Measurements from ENCODE around the gene ERBB3. TPM values are rescaled to one million over a fixed set of nuclear protein-coding genes. Genes with fewer than 3 reads are reported as not detected.
"Not testable (repeated sequence)": the region's sequence is repeated elsewhere in the genome, so short reads cannot be mapped to it uniquely, and the experiment has no call there.

Gene ERBB3
- total and polyA plus RNA-seq, 2 experiments from 2014 or later = 56.1 to 104 TPM

DNA sequence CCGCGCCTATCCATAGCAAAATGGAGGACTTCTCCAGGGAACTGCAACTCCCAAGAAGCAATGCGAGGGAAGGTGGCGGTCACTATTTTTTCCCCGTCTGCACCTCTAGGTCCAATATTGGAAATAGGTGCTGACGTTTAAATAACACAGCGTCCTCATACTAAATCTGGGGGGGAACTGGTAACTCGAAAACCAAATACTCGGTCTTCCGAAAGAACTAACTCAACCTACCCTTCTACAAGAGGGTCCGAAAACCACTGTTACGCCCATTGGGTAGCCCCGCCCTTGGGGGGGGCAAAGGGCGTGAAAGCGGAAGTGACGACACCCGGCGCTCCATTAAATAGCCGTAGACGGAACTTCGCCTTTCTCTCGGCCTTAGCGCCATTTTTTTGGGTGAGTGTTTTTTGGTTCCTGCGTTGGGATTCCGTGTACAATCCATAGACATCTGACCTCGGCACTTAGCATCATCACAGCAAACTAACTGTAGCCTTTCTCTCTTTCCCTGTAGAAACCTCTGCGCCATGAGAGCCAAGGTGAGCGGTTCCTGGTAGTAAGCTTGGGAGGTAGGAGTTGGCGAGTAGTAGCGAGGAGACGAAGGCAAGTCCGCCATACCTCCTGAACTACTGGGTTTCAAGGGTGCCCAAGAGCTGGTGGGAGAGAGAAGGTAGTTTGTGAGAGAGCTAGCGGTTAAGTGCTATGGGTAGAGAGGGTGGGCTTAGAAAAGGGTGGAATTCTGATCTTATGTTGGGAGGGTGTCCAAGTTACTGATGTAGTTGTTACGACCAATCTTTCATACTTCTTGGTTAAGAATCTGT lies 36.5 kb downstream of the ERBB3 start, which contains the start of gene RPL41:
TSS of gene RPL41 (plus strand) at position 367 of the 815 bp plus-strand sequence.
- H2AFZ ChIP-seq = peak within 1 kb of the TSS; percentile 94
- H3K27ac ChIP-seq = peak within 1 kb of the TSS; percentile 97
- TF ChIP-seq EZH2 (IDR thresholded peaks at IDR 0.05; ENCODE audit: borderline replicate concordance) = no peak
- no peaks in the 10 kb centered on the region for H3K27me3 ChIP-seq
- peak within 1 kb of the TSS; percentile 85 for H3K4me2 ChIP-seq
- H3K36me3 ChIP-seq (replicated peaks; ENCODE audit: insufficient read depth, low read depth) = no peaks in the 10 kb centered on the region
- H3K4me1 ChIP-seq (ENCODE audit: insufficient read depth) = peaks cover 14% of the 10 kb centered on the region
- DNase-seq (ENCODE audit: low spot score) = peak; percentile 97
- no peaks in the 10 kb centered on the region for H3K9me2 ChIP-seq (replicated peaks; ENCODE audit: insufficient read depth)
- H3K79me2 ChIP-seq = peaks cover 12% of the 10 kb centered on the region
- H3K9me3 ChIP-seq (ENCODE audit: low read depth) = no peaks in the 10 kb centered on the region
- under 1% methylated on average over 34 of the region's 34 CpGs for WGBS (ENCODE audit: low lambda C conversion rate, missing lambda C conversion rate)
- H4K20me1 ChIP-seq (ENCODE audit: insufficient read depth, poor library complexity, severe bottlenecking) = peaks cover 2% of the 10 kb centered on the region
- H3K4me3 ChIP-seq = peak within 1 kb of the TSS; percentile 49

DNA sequence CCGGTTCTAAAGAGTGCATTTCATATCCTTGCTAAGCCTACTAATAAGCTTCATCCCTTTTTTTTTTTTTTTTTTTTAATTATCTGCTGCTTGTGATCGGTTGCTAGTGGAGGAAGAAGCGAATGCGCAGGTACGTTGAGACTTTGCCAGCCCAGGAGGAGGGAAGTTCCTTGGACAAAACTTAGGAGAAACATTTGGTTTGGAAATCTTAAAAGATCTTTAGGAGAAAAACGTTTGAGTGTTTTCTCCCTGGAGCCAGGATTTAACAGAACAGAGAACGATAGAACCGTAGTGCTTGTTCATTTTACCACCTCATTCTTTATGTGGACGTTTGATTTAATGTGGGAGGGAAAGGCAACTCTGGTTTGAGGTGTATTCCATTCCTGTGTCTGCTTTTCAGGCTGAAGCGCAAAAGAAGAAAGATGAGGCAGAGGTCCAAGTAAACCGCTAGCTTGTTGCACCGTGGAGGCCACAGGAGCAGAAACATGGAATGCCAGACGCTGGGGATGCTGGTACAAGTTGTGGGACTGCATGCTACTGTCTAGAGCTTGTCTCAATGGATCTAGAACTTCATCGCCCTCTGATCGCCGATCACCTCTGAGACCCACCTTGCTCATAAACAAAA lies 37.2 kb downstream of the ERBB3 start:
- not testable (repeated sequence) for H3K9me3 ChIP-seq (ENCODE audit: low read depth); H3K27me3 ChIP-seq; H4K20me1 ChIP-seq (ENCODE audit: insufficient read depth, poor library complexity, severe bottlenecking); H3K9me2 ChIP-seq (replicated peaks; ENCODE audit: insufficient read depth); DNase-seq (ENCODE audit: low spot score); H3K36me3 ChIP-seq (replicated peaks; ENCODE audit: insufficient read depth, low read depth); H2AFZ ChIP-seq
- Histone ChIP-seq H3K4me2 (peak overlapping the region; percentile 85), H3K4me3 (peak overlapping the region; percentile 49), H3K79me2 (peaks cover 12% of the 10 kb centered on the region), H3K27ac (peak overlapping the region; percentile 97), H3K4me1 (ENCODE audit: insufficient read depth) (peaks cover 14% of the 10 kb centered on the region)
- 2% methylated on average over 12 of the region's 16 CpGs for WGBS (ENCODE audit: low lambda C conversion rate, missing lambda C conversion rate)

DNA sequence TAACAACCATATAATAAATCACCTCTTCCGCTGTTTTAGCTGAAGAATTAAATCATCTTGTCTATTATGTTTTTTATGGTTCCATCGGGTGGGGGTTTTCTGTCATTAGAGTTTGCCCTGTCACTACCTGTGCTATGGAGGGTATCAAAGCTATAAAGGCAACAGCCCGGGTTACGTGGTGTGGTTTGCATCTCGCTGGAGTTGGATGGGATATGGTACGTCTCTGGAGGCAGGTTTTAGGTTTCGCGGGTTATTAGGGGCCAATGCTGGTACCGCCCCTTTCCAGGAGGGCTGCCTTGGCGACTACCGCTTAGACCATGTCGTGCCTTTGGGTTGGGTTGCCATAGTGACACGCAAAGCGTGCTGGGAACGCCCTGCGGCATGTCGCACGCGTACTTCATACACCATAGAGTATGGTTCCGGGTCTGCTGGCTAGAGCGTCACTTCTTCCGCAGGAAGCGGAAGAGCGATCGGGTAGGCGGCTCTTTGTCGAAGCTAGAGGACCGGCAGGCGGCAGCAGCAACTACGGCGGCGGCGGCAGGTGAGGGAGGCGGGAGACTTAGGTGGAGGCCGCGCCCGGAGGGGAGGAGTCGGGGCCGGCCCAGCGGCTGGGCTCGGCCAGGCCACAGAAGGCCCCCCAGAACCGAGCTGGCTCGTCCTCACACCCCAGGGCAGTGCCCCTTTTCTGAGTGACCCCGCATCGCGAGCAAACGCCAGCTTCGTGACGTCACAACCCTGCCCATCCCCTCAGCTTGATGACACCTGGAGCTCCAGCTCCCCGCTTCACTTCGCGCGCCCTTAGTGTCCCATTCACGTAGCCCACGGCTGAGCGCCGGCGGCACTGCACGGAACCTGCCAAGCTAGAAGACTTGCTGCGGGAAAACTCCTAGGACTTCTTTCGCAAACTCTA lies 38.1 kb downstream of the ERBB3 start, which contains the start of gene ZC3H10:
TSS of gene ZC3H10 (plus strand) at position 489 of the 910 bp plus-strand sequence. CDS start 2,297 bp downstream, outside the sequence.
- peak within 1 kb of the TSS; percentile 41 for H2AFZ ChIP-seq
- under 1% methylated on average over 60 of the region's 61 CpGs for WGBS (ENCODE audit: low lambda C conversion rate, missing lambda C conversion rate)
- no peaks in the 10 kb centered on the region for H3K27me3 ChIP-seq
- H3K36me3 ChIP-seq (replicated peaks; ENCODE audit: insufficient read depth, low read depth) = no peaks in the 10 kb centered on the region
- H3K4me1 ChIP-seq (ENCODE audit: insufficient read depth) = peaks cover 14% of the 10 kb centered on the region
- H3K79me2 ChIP-seq = peaks cover 12% of the 10 kb centered on the region
- peak; percentile 99 for DNase-seq (ENCODE audit: low spot score)
- H3K9me2 ChIP-seq (replicated peaks; ENCODE audit: insufficient read depth) = no peaks in the 10 kb centered on the region
- H3K27ac ChIP-seq = peak within 1 kb of the TSS; percentile 97
- H4K20me1 ChIP-seq (ENCODE audit: insufficient read depth, poor library complexity, severe bottlenecking) = peaks cover 2% of the 10 kb centered on the region
- no peak for TF ChIP-seq EZH2phosphoT487 (IDR thresholded peaks at IDR 0.05; ENCODE audit: low read depth, severe bottlenecking, unreplicated experiment)
- TF ChIP-seq, protein P1, sequence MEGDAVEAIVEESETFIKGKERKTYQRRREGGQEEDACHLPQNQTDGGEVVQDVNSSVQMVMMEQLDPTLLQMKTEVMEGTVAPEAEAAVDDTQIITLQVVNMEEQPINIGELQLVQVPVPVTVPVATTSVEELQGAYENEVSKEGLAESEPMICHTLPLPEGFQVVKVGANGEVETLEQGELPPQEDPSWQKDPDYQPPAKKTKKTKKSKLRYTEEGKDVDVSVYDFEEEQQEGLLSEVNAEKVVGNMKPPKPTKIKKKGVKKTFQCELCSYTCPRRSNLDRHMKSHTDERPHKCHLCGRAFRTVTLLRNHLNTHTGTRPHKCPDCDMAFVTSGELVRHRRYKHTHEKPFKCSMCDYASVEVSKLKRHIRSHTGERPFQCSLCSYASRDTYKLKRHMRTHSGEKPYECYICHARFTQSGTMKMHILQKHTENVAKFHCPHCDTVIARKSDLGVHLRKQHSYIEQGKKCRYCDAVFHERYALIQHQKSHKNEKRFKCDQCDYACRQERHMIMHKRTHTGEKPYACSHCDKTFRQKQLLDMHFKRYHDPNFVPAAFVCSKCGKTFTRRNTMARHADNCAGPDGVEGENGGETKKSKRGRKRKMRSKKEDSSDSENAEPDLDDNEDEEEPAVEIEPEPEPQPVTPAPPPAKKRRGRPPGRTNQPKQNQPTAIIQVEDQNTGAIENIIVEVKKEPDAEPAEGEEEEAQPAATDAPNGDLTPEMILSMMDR (IDR thresholded peaks at IDR 0.05; ENCODE audit: poor library complexity) = peak; percentile 50
- TF ChIP-seq EZH2 (IDR thresholded peaks at IDR 0.05; ENCODE audit: borderline replicate concordance) = no peak
- H3K9me3 ChIP-seq (ENCODE audit: low read depth) = no peaks in the 10 kb centered on the region
- H3K4me2 ChIP-seq = peak within 1 kb of the TSS; percentile 86
- peak within 1 kb of the TSS; percentile 49 for H3K4me3 ChIP-seq

DNA sequence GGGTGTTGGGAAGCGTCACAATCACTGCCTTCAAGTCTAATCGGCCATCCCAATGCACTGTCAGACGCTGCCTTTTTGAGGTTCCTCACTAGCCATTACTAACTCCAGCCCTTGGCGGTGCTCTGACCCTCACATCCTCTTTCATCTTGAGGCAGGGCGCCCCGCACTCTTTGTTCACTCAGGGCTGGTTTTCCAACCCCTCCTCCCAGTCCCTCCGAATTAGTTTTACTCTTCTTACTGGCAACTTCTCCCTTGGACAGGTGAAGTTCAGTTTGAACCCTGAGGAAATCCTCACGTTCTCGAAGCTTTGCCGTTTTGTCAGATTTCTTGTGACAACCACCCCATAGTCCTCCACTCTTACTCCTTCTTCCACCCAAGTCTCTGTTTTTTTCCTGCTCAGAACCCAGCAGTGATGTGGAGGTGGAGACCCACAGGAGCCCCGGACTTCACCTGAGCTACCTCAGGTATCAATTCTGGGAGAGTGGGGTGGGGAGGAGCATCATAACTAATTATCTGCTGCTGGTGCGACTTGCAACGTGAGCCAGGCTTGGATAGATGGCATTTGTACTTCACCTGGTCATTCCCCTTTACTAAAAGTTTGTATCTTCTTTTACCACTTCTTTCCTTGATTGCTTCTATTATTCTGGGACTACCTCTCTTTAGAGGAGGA lies 38.9 kb downstream of the ERBB3 start:
- H3K79me2 ChIP-seq = peaks cover 12% of the 10 kb centered on the region
- H3K9me2 ChIP-seq (replicated peaks; ENCODE audit: insufficient read depth) = no peaks in the 10 kb centered on the region
- peaks cover 2% of the 10 kb centered on the region for H4K20me1 ChIP-seq (ENCODE audit: insufficient read depth, poor library complexity, severe bottlenecking)
- TF ChIP-seq EZH2phosphoT487 (IDR thresholded peaks at IDR 0.05; ENCODE audit: low read depth, severe bottlenecking, unreplicated experiment) = no peak
- TF ChIP-seq, protein P1 (IDR thresholded peaks at IDR 0.05; ENCODE audit: poor library complexity) = no peak
- TF ChIP-seq EZH2 (IDR thresholded peaks at IDR 0.05; ENCODE audit: borderline replicate concordance) = no peak
- no peaks in the 10 kb centered on the region for H3K9me3 ChIP-seq (ENCODE audit: low read depth)
- H3K27me3 ChIP-seq = no peaks in the 10 kb centered on the region
- peak overlapping the region; percentile 41 for H2AFZ ChIP-seq
- H3K4me1 ChIP-seq (ENCODE audit: insufficient read depth) = peaks cover 14% of the 10 kb centered on the region
- peak overlapping the region; percentile 86 for H3K4me2 ChIP-seq
- peak overlapping the region; percentile 86 for H3K27ac ChIP-seq
- peak overlapping the region; percentile 38 for H3K4me3 ChIP-seq
- no peaks in the 10 kb centered on the region for H3K36me3 ChIP-seq (replicated peaks; ENCODE audit: insufficient read depth, low read depth)
- 17% methylated on average over 13 of the region's 13 CpGs for WGBS (ENCODE audit: low lambda C conversion rate, missing lambda C conversion rate)
- no peak for DNase-seq (ENCODE audit: low spot score)
